OCI-LY3 (cell line): ENCODE data around the gene CALML6.

Experiments
- H2AFZ ChIP-seq: fragments of 200-600, 300-600 bp; shearing (Covaris generic); 2 replicates; pipeline ENCODE4 v1.6.0; 2014; ENCODE audit warnings: antibody characterized with exemption, low read depth, low read length
- H3K27ac ChIP-seq: fragments of 200-600, 300-600 bp; sonication (generic); 2 replicates; pipeline ENCODE4 v1.5.1; 2014; ENCODE audit warnings: mild to moderate bottlenecking, low read length, moderate library complexity, mixed read lengths
- H3K27me3 ChIP-seq: fragments of 200-600, 300-600 bp; sonication (generic); 2 replicates; pipeline ENCODE4 v1.6.1; 2014; ENCODE audit warnings: low read depth, low read length, mixed read lengths
- H3K36me3 ChIP-seq: fragments of 200-600, 300-600 bp; sonication (generic); replicated peaks from 2 replicates; pipeline ENCODE3; 2014; ENCODE audit warnings: low read depth, low read length, mixed read lengths
- H3K4me1 ChIP-seq: fragments of 300-600, 200-600 bp; sonication (generic); 2 replicates; pipeline ENCODE4 v1.6.1; 2014; ENCODE audit warnings: low read length, mixed read lengths
- H3K4me2 ChIP-seq: fragments of 200-600, 300-600 bp; sonication (generic); 2 replicates; pipeline ENCODE4 v1.6.1; 2014; ENCODE audit warnings: low read length, mixed read lengths
- H3K4me3 ChIP-seq: fragments of 300-600, 200-600 bp; sonication (generic); 2 replicates; pipeline ENCODE4 v1.5.1; 2014; ENCODE audit warnings: antibody characterized with exemption, mild to moderate bottlenecking, low read length, moderate library complexity
- H3K79me2 ChIP-seq: fragments of 300-600, 200-600 bp; shearing (Covaris generic); 2 replicates; pipeline ENCODE4 v1.6.1; 2014; ENCODE audit warnings: mild to moderate bottlenecking, low read length, mixed read lengths
- H3K9ac ChIP-seq: fragments of 300-600, 200-600 bp; shearing (Covaris generic); 2 replicates; pipeline ENCODE4 v1.6.0; 2014; ENCODE audit warnings: mild to moderate bottlenecking, low read length, moderate library complexity
- H3K9me3 ChIP-seq: fragments of 200-600, 300-600 bp; shearing (Covaris generic); 2 replicates; pipeline ENCODE4 v1.6.1; 2014; ENCODE audit warnings: low read length, mixed read lengths; ENCODE audit not compliant: insufficient read depth
- H4K20me1 ChIP-seq: fragments of 200-600, 300-600 bp; sonication (generic); 2 replicates; pipeline ENCODE4 v1.6.1; 2016; ENCODE audit warnings: low read length, mixed read lengths; ENCODE audit not compliant: insufficient read depth
- CTCF ChIP-seq: fragments of 200-600, 300-600 bp; sonication (generic); IDR thresholded peaks from 2 replicates; pipeline ENCODE4 v1.5.1; 2014; ENCODE audit warnings: antibody characterized with exemption, low read length, low read depth
- EZH2phosphoT487 ChIP-seq: fragments of 200-600 bp; shearing (Covaris generic); IDR thresholded peaks from 2 replicates; pipeline ENCODE4 v1.6.1; 2018; ENCODE audit warnings: antibody characterized with exemption, mixed run types, low read depth

The CALML6 gene

GRCh38 chr1:1895456-1896336 is 19.4 kb upstream of the CALML6 start:
- Histone ChIP-seq H3K4me3 (no peak overlapping the region), H2AFZ (no peak overlapping the region), H3K4me1 (peaks cover 31% of the 10 kb centered on the region), H3K36me3 (no peaks in the 10 kb centered on the region), H3K9me3 (no peaks in the 10 kb centered on the region), H3K27ac (no peak overlapping the region), H4K20me1 (peaks cover 5% of the 10 kb centered on the region; the same call in 1 of the 2 replicates), H3K4me2 (0 out of 2 replicates have a peak overlapping the region, but pooled peaks have one; percentile 15), H3K27me3 (peaks cover 36% of the 10 kb centered on the region), H3K79me2 (peaks cover 7% of the 10 kb centered on the region; the same call in 1 of the 2 replicates), H3K9ac (no peak overlapping the region)
- no peak for TF ChIP-seq EZH2phosphoT487

- no peak overlapping the region for H3K9ac ChIP-seq
- no peaks in the 10 kb centered on the region for H3K79me2 ChIP-seq
- peaks cover 36% of the 10 kb centered on the region for H3K27me3 ChIP-seq
- 0 out of 2 replicates have a peak, but pooled peaks cover 4% of the 10 kb centered on the region for H3K9me3 ChIP-seq
- peaks cover 22% of the 10 kb centered on the region for H3K4me1 ChIP-seq
- TF ChIP-seq CTCF = no peak
- TF ChIP-seq EZH2phosphoT487 = no peak
- H3K4me2 ChIP-seq = no peak overlapping the region
- peaks cover 5% of the 10 kb centered on the region; the same call in 1 of the 2 replicates for H4K20me1 ChIP-seq
- H3K4me3 ChIP-seq = no peak overlapping the region
- H3K36me3 ChIP-seq = no peaks in the 10 kb centered on the region
- H2AFZ ChIP-seq = no peak overlapping the region
- H3K27ac ChIP-seq = no peak overlapping the region
Observed at GRCh38 chr1:1898246-1898933, 16.7 kb upstream of the CALML6 start.

- no peak overlapping the region for H2AFZ ChIP-seq
- peaks cover 22% of the 10 kb centered on the region for H3K4me1 ChIP-seq
- H3K27ac ChIP-seq = no peak overlapping the region
- H4K20me1 ChIP-seq = peaks cover 5% of the 10 kb centered on the region; the same call in 1 of the 2 replicates
- H3K4me3 ChIP-seq = no peak overlapping the region
- no peak for TF ChIP-seq EZH2phosphoT487
- TF ChIP-seq CTCF = peak; percentile 38
- no peaks in the 10 kb centered on the region for H3K79me2 ChIP-seq
- H3K9me3 ChIP-seq = 0 out of 2 replicates have a peak, but pooled peaks cover 4% of the 10 kb centered on the region
- peaks cover 36% of the 10 kb centered on the region for H3K27me3 ChIP-seq
- no peaks in the 10 kb centered on the region for H3K36me3 ChIP-seq
- H3K4me2 ChIP-seq = peak overlapping the region; percentile 24; the same call in 1 of the 2 replicates
- H3K9ac ChIP-seq = no peak overlapping the region
Observed at GRCh38 chr1:1899266-1899966, 15.6 kb upstream of the CALML6 start.

GRCh38 chr1:1899967-1900327 is 15.1 kb upstream of the CALML6 start:
- H3K4me2 ChIP-seq = no peak overlapping the region
- H3K27ac ChIP-seq = no peak overlapping the region
- peaks cover 5% of the 10 kb centered on the region; the same call in 1 of the 2 replicates for H4K20me1 ChIP-seq
- no peaks in the 10 kb centered on the region for H3K36me3 ChIP-seq
- peaks cover 17% of the 10 kb centered on the region for H3K4me1 ChIP-seq
- 0 out of 2 replicates have a peak, but pooled peaks cover 4% of the 10 kb centered on the region for H3K9me3 ChIP-seq
- no peak overlapping the region for H3K9ac ChIP-seq
- H2AFZ ChIP-seq = no peak overlapping the region
- no peaks in the 10 kb centered on the region for H3K79me2 ChIP-seq
- peaks cover 31% of the 10 kb centered on the region for H3K27me3 ChIP-seq
- H3K4me3 ChIP-seq = no peak overlapping the region
- TF ChIP-seq CTCF (no peak), EZH2phosphoT487 (no peak)
